SK-N-SH (cell line): ENCODE data around the gene BNC2. TPM values are rescaled to one million over a fixed set of nuclear protein-coding genes. Genes with fewer than 3 reads are reported as not detected.

Experiments
- CTCF ChIA-PET: fragments of 300-600, 350-600 bp; formaldehyde crosslinking; extraction: SDS; loops from one replicate; lab custom pipeline; 2021; lab: Yijun Ruan, JAX
- POLR2A ChIA-PET: fragments of 350-600 bp; sonication (Branson Sonifier 250); formaldehyde crosslinking; extraction: SDS; loops from one replicate; lab custom pipeline; 2020; ENCODE audit warnings: antibody characterized with exemption, inconsistent platforms; lab: Yijun Ruan, JAX
- DNase-seq: peaks from one replicate; pipeline ENCODE4 v3.0.0; 2012
- H2AFZ ChIP-seq: fragments of 200-600 bp; sonication (generic); 2 replicates; pipeline ENCODE4 v1.8.1; 2016; ENCODE audit warnings: antibody characterized with exemption, mild to moderate bottlenecking, low read depth
- H3F3A ChIP-seq: fragments of 200-600 bp; sonication (generic); replicated peaks from 2 replicates; pipeline ENCODE3; 2016; ENCODE audit warnings: antibody characterized with exemption, mild to moderate bottlenecking; ENCODE audit not compliant: insufficient read depth
- H3K27ac ChIP-seq, 2 experiments: fragments of 200-500 bp in 1 of 2; fragments of 200-600 bp in 1 of 2; sonication (Bioruptor generic) in 1 of 2; sonication (generic), shearing (Covaris generic) in 1 of 2; 2 replicates each; pipeline versions ENCODE4 v1.5.1 to v1.6.1; 2014 to 2016; ENCODE audit warnings: low read depth in 2 of 2, inconsistent platforms in 1 of 2, low read length in 1 of 2, mild to moderate bottlenecking in 1 of 2, mixed read lengths in 1 of 2
- H3K27me3 ChIP-seq: fragments of 200-600 bp; sonication (generic), shearing (Covaris generic); 2 replicates; pipeline ENCODE4 v1.6.1; 2016; ENCODE audit warnings: mixed run types; ENCODE audit not compliant: insufficient read depth
- H3K36me3 ChIP-seq, 2 experiments: fragments of 200-500 bp in 1 of 2; fragments of 200-600 bp in 1 of 2; sonication (Bioruptor generic) in 1 of 2; sonication (generic) in 1 of 2; replicated peaks in 1 of 2; 2 replicates each; pipeline versions ENCODE3 to v1.5.1; 2014 to 2016; ENCODE audit warnings: low read length in 1 of 2, mild to moderate bottlenecking in 1 of 2; ENCODE audit not compliant: insufficient read depth in 2 of 2, control insufficient read depth in 1 of 2
- H3K4me1 ChIP-seq, 2 experiments: fragments of 200-500 bp in 1 of 2; fragments of 200-600 bp in 1 of 2; sonication (Bioruptor generic) in 1 of 2; sonication (generic), shearing (Covaris generic) in 1 of 2; 2 replicates each; pipeline versions ENCODE4 v1.5.1 to v1.6.1; 2014 to 2016; ENCODE audit warnings: low read depth in 1 of 2, low read length in 1 of 2, mixed run types in 1 of 2; ENCODE audit not compliant: insufficient read depth in 2 of 2, control insufficient read depth in 1 of 2
- H3K4me2 ChIP-seq: fragments of 200-600 bp; sonication (generic), shearing (Covaris generic); 2 replicates; pipeline ENCODE4 v1.6.1; 2017; ENCODE audit warnings: mixed run types
- H3K4me3 ChIP-seq, 2 experiments: fragments of 200-500 bp in 1 of 2; fragments of 200-600 bp in 1 of 2; sonication (Bioruptor generic) in 1 of 2; sonication (generic), shearing (Covaris generic) in 1 of 2; 2 replicates each; pipeline versions ENCODE4 v1.5.1 to v1.8.1; 2014 to 2016; ENCODE audit warnings: low read depth in 2 of 2, inconsistent platforms in 1 of 2, low read length in 1 of 2, mild to moderate bottlenecking in 1 of 2, mixed read lengths in 1 of 2, moderate library complexity in 1 of 2
- H3K79me2 ChIP-seq: fragments of 200-600 bp; sonication (generic); 2 replicates; pipeline ENCODE4 v1.8.1; 2017; ENCODE audit warnings: mild to moderate bottlenecking; ENCODE audit not compliant: insufficient read depth
- H3K9ac ChIP-seq: fragments of 200-600 bp; sonication (generic); 2 replicates; pipeline ENCODE4 v1.6.1; 2017; ENCODE audit warnings: mixed run types
- H3K9me2 ChIP-seq: fragments of 200-600 bp; sonication (generic); 2 replicates; pipeline ENCODE4 v1.6.1; 2017; ENCODE audit warnings: mixed run types
- H3K9me3 ChIP-seq: fragments of 200-600 bp; sonication (generic); 2 replicates; pipeline ENCODE4 v1.6.1; 2017; ENCODE audit warnings: mixed run types, mild to moderate bottlenecking, moderate library complexity
- H4K20me1 ChIP-seq: fragments of 200-600 bp; sonication (generic); 2 replicates; pipeline ENCODE4 v1.6.1; 2017; ENCODE audit warnings: mild to moderate bottlenecking, mixed run types; ENCODE audit not compliant: insufficient read depth
- ELF1 ChIP-seq: IDR thresholded peaks from 2 replicates; pipeline ENCODE4 v1.4.0; 2012
- EZH2phosphoT487 ChIP-seq: fragments of 200-600 bp; sonication (generic); IDR thresholded peaks from 2 replicates; pipeline ENCODE4 v1.6.1; 2017; ENCODE audit warnings: low read depth, mixed run types, mild to moderate bottlenecking, antibody characterized with exemption, moderate library complexity, borderline replicate concordance
- FOSL2 ChIP-seq: IDR thresholded peaks from 2 replicates; pipeline ENCODE4 v1.4.0; 2012; ENCODE audit warnings: low read depth, mild to moderate bottlenecking, moderate library complexity, borderline replicate concordance
- FOXJ3 ChIP-seq: sonication (generic); formaldehyde crosslinking; IDR thresholded peaks from 2 replicates; pipeline ENCODE4 v1.5.1; 2020; ENCODE audit warnings: mild to moderate bottlenecking, missing genetic modification reagents
- FOXM1 ChIP-seq: IDR thresholded peaks from 2 replicates; pipeline ENCODE4 v1.4.0; 2012; ENCODE audit warnings: low read depth, mild to moderate bottlenecking
- GABPA ChIP-seq: IDR thresholded peaks from 2 replicates; pipeline ENCODE4 v1.4.0; 2012; ENCODE audit warnings: low read depth, mild to moderate bottlenecking
- JUND ChIP-seq: IDR thresholded peaks from 2 replicates; pipeline ENCODE4 v1.4.0; 2012
- MXI1 ChIP-seq: IDR thresholded peaks from 2 replicates; pipeline ENCODE4 v1.6.1; 2012; ENCODE audit warnings: mild to moderate bottlenecking, low read depth, low read length, improper control_type of control experiment
- NFIC ChIP-seq: IDR thresholded peaks from 2 replicates; pipeline ENCODE4 v1.4.0; 2012; ENCODE audit warnings: borderline replicate concordance
- NRF1 ChIP-seq: IDR thresholded peaks from 2 replicates; pipeline ENCODE4 v1.6.1; 2012; ENCODE audit warnings: low read depth, mild to moderate bottlenecking, low read length
- POLR2AphosphoS5 ChIP-seq: IDR thresholded peaks from 2 replicates; pipeline ENCODE4 v1.6.1; 2012; ENCODE audit warnings: low read depth, low read length
- RXRA ChIP-seq: IDR thresholded peaks from 2 replicates; pipeline ENCODE4 v1.4.0; 2012; ENCODE audit warnings: low read depth, mild to moderate bottlenecking, borderline replicate concordance
- TAF1 ChIP-seq: IDR thresholded peaks from 2 replicates; pipeline ENCODE4 v1.6.1; 2012; ENCODE audit warnings: low read depth, mild to moderate bottlenecking, low read length, moderate library complexity, borderline replicate concordance
- TCF12 ChIP-seq: IDR thresholded peaks from 2 replicates; pipeline ENCODE4 v1.4.0; 2012
- TEAD4 ChIP-seq: IDR thresholded peaks from 2 replicates; pipeline ENCODE4 v1.4.0; 2012; ENCODE audit warnings: mild to moderate bottlenecking, borderline replicate concordance; ENCODE audit not compliant: insufficient read depth
- YY1 ChIP-seq: IDR thresholded peaks from 2 replicates; pipeline ENCODE4 v1.4.0; 2012; ENCODE audit warnings: low read depth, mild to moderate bottlenecking
- WGBS: methylation state at CpG from one replicate; pipeline ENCODE4 v1.1.6; 2017; ENCODE audit warnings: low lambda C conversion rate; 5-methylcytosine and 5-hydroxymethylcytosine counted together
- polyA plus RNA-seq, 3 experiments: library from polyadenylated mRNA; depleted of rRNA; stranded (reverse); fragments of >200 nt; gene quantifications; 2 replicates each; pipeline ENCODE4 v1.2.3, GENCODE V29; 2012
- TF ChIP-seq, protein P1 (sequence below): fragments of 200-600 bp; sonication (generic); IDR thresholded peaks from 2 replicates; pipeline ENCODE4 v1.6.1; 2017; ENCODE audit warnings: antibody characterized with exemption, mild to moderate bottlenecking, moderate library complexity
- TF ChIP-seq, protein P2 (sequence below): IDR thresholded peaks from 2 replicates; pipeline ENCODE4 v1.6.1; 2012; ENCODE audit warnings: mild to moderate bottlenecking, low read depth, low read length, moderate library complexity

Gene BNC2
- polyA plus RNA-seq, 1 of the 3 experiments (the other 2 are of a cell fraction) = 8.8 TPM

DNA sequence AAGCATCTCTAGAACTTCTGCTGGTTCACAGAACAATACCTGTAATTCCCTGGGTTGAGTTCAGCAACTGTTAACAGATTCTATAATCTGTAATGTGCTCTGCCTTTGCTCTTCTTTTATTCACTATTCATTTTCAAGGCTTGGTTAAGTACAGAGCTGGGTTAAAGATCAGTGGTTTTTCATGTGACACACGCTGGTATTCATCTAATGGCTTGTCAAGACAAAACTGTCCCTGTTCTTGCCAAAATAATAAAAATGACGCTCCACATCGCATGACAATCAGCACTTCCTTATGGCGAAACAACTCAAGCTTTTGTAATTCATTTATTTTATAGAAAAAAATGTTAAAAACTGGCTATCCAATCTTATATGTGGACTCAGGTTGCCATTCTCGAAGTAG is 137.9 kb downstream of the BNC2 start:
- H3K9ac ChIP-seq = no peak overlapping the region
- H3K9me3 ChIP-seq = no peaks in the 10 kb centered on the region
- no peaks in the 10 kb centered on the region for H3K36me3 ChIP-seq
- no peak for DNase-seq
- no peak overlapping the region for H2AFZ ChIP-seq
- no peak overlapping the region for H3K27ac ChIP-seq
- H4K20me1 ChIP-seq = no peaks in the 10 kb centered on the region
- TF ChIP-seq RXRA = no peak
- TF ChIP-seq, all 33 proteins: peak for 0
- ChIA-PET CTCF (no interaction called here), POLR2A (no interaction called here)
- Histone ChIP-seq H3K4me2 (no peak overlapping the region), H3F3A (no peaks in the 10 kb centered on the region), H3K4me3 (no peak overlapping the region), H3K79me2 (peaks cover 9% of the 10 kb centered on the region), H3K9me2 (no peaks in the 10 kb centered on the region), H3K4me1 (peaks cover 0 to 6% of the 10 kb centered on the region in 2 experiments; a peak in 3 of 4 replicates), H3K27me3 (no peaks in the 10 kb centered on the region)
- WGBS = 92% methylated on average over 5 of the region's 5 CpGs

DNA sequence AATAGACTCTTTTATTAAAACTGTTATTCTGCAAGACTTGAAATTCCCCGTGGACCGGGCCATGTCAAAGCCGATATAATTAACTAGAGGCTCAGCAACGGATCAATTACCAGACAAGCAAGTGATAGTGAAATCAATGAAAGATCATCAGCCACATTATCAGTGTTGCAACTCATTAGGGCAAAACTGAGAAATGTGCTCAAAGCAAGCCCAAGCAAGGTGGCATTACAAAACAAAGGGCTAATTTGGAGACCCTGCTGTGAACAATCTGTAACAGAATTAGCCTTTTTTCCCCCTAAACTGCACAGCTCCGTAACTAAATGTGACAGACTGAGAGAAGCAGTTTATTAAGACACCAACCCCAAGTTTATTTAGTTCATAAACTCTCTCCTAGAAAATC is 140.3 kb downstream of the BNC2 start:
- ChIA-PET CTCF (interaction anchor here (0.6 to 2.2 kb wide), 2 partner anchors 13 to 242 kb away, joined by 3 to 6 read pairs; no protein-coding TSS in a partner anchor), POLR2A (no interaction called here)
- Histone ChIP-seq H4K20me1 (no peaks in the 10 kb centered on the region), H3F3A (peaks cover 4% of the 10 kb centered on the region), H2AFZ (no peak overlapping the region), H3K9me2 (no peaks in the 10 kb centered on the region), H3K4me3 (no peak overlapping the region), H3K4me2 (no peak overlapping the region), H3K36me3 (no peaks in the 10 kb centered on the region), H3K9ac (no peak overlapping the region), H3K27ac (no peak overlapping the region), H3K9me3 (no peaks in the 10 kb centered on the region), H3K4me1 (peaks cover 3 to 16% of the 10 kb centered on the region in 2 experiments), H3K79me2 (peaks cover 22% of the 10 kb centered on the region), H3K27me3 (no peaks in the 10 kb centered on the region)
- 95% methylated on average over 5 of the region's 5 CpGs for WGBS
- TF ChIP-seq TEAD4 (no peak), NRF1 (no peak), YY1 (no peak), EZH2phosphoT487 (no peak)
- DNase-seq = no peak

DNA sequence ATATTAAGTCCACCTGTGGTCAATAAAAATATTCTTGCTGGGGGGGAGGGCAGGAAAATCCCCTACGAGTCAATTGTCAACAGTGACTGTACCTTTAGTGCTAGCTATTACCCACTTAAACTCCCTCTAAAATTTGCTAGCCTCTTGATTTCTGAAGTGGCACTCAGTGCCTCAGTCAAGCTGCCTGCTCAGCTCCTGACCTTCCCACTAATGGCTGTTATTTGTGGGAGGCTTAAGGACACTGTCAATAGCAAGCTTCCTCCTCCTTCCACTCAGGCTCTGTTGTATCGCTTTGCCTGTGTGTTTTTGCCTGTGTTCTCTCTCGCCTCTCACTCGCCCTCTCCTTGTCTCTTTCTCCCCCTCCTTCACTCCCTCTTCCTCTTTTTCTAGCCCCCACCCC is 140.8 kb downstream of the BNC2 start:
- CTCF ChIA-PET = interaction anchor here (0.8 to 2.2 kb wide), 4 partner anchors 12 to 857 kb away, joined by 3 to 6 read pairs (median 4); no protein-coding TSS in a partner anchor
- 86% methylated on average over 4 of the region's 4 CpGs for WGBS

More for the DNA sequence above, 140.8 kb downstream of the BNC2 start:
- Histone ChIP-seq H2AFZ (no peak overlapping the region), H3F3A (peaks cover 4% of the 10 kb centered on the region), H3K27ac (no peak overlapping the region), H3K4me2 (no peak overlapping the region), H3K27me3 (no peaks in the 10 kb centered on the region), H3K9me2 (no peaks in the 10 kb centered on the region), H3K9me3 (no peaks in the 10 kb centered on the region), H3K36me3 (no peaks in the 10 kb centered on the region), H3K4me1 (peaks cover 3 to 18% of the 10 kb centered on the region in 2 experiments), H3K79me2 (peaks cover 26% of the 10 kb centered on the region), H4K20me1 (no peaks in the 10 kb centered on the region), H3K9ac (no peak overlapping the region), H3K4me3 (no peak overlapping the region)
- TF ChIP-seq EZH2phosphoT487 (no peak), JUND (no peak), FOSL2 (no peak), RXRA (no peak), POLR2AphosphoS5 (no peak), FOXM1 (no peak), ELF1 (no peak), GABPA (no peak), NFIC (no peak), TCF12 (no peak), TAF1 (no peak), MXI1 (no peak), FOXJ3 (CRISPR knock-in tag) (no peak)
- TF ChIP-seq, protein P1, sequence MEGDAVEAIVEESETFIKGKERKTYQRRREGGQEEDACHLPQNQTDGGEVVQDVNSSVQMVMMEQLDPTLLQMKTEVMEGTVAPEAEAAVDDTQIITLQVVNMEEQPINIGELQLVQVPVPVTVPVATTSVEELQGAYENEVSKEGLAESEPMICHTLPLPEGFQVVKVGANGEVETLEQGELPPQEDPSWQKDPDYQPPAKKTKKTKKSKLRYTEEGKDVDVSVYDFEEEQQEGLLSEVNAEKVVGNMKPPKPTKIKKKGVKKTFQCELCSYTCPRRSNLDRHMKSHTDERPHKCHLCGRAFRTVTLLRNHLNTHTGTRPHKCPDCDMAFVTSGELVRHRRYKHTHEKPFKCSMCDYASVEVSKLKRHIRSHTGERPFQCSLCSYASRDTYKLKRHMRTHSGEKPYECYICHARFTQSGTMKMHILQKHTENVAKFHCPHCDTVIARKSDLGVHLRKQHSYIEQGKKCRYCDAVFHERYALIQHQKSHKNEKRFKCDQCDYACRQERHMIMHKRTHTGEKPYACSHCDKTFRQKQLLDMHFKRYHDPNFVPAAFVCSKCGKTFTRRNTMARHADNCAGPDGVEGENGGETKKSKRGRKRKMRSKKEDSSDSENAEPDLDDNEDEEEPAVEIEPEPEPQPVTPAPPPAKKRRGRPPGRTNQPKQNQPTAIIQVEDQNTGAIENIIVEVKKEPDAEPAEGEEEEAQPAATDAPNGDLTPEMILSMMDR = no peak
- TF ChIP-seq, protein P2, sequence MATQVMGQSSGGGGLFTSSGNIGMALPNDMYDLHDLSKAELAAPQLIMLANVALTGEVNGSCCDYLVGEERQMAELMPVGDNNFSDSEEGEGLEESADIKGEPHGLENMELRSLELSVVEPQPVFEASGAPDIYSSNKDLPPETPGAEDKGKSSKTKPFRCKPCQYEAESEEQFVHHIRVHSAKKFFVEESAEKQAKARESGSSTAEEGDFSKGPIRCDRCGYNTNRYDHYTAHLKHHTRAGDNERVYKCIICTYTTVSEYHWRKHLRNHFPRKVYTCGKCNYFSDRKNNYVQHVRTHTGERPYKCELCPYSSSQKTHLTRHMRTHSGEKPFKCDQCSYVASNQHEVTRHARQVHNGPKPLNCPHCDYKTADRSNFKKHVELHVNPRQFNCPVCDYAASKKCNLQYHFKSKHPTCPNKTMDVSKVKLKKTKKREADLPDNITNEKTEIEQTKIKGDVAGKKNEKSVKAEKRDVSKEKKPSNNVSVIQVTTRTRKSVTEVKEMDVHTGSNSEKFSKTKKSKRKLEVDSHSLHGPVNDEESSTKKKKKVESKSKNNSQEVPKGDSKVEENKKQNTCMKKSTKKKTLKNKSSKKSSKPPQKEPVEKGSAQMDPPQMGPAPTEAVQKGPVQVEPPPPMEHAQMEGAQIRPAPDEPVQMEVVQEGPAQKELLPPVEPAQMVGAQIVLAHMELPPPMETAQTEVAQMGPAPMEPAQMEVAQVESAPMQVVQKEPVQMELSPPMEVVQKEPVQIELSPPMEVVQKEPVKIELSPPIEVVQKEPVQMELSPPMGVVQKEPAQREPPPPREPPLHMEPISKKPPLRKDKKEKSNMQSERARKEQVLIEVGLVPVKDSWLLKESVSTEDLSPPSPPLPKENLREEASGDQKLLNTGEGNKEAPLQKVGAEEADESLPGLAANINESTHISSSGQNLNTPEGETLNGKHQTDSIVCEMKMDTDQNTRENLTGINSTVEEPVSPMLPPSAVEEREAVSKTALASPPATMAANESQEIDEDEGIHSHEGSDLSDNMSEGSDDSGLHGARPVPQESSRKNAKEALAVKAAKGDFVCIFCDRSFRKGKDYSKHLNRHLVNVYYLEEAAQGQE = no peak
- no peak for DNase-seq
- POLR2A ChIA-PET = no interaction called here
